SU-DHL-6 (cell line): Measurements from ENCODE around the gene VTI1A.

Source experiments
- H2AFZ ChIP-seq: fragments of 200-600 bp; sonication (generic); 2 replicates; pipeline ENCODE4 v1.6.1; 2014; ENCODE audit warnings: low read depth, mild to moderate bottlenecking, moderate library complexity, mixed read lengths, antibody characterized with exemption, low read length; ENCODE audit not compliant: severe bottlenecking
- H3F3A ChIP-seq: fragments of 200-600 bp; shearing (Covaris generic); 2 replicates; pipeline ENCODE4 v1.6.0; 2016; ENCODE audit warnings: antibody characterized with exemption, mild to moderate bottlenecking; ENCODE audit not compliant: insufficient read depth
- H3K27ac ChIP-seq: fragments of 200-600 bp; sonication (generic); 2 replicates; pipeline ENCODE4 v1.5.1; 2016; ENCODE audit warnings: low read depth, mild to moderate bottlenecking, low read length, moderate library complexity, mixed read lengths
- H3K27me3 ChIP-seq: fragments of 200-600 bp; sonication (generic), shearing (Covaris generic); 2 replicates; pipeline ENCODE4 v1.6.0; 2014; ENCODE audit warnings: mild to moderate bottlenecking, low read length
- H3K36me3 ChIP-seq: fragments of 200-600 bp; sonication (generic); 2 replicates; pipeline ENCODE4 v1.6.1; 2014; ENCODE audit warnings: mild to moderate bottlenecking, low read length, mixed read lengths
- H3K4me2 ChIP-seq: fragments of 300-600, 200-600 bp; shearing (Covaris generic), sonication (generic); 2 replicates; pipeline ENCODE4 v1.6.0; 2014; ENCODE audit warnings: low read length, low read depth, mild to moderate bottlenecking; ENCODE audit not compliant: poor library complexity, severe bottlenecking
- H3K4me3 ChIP-seq: fragments of 200-600 bp; sonication (generic); 2 replicates; pipeline ENCODE4 v1.5.1; 2014; ENCODE audit warnings: antibody characterized with exemption, low read length, mild to moderate bottlenecking, mixed read lengths; ENCODE audit not compliant: insufficient read depth, poor library complexity, severe bottlenecking
- H3K79me2 ChIP-seq: fragments of 200-600 bp; sonication (generic); 2 replicates; pipeline ENCODE4 v1.6.1; 2014; ENCODE audit warnings: mild to moderate bottlenecking, low read length, moderate library complexity; ENCODE audit not compliant: insufficient read depth
- H3K9ac ChIP-seq: fragments of 200-600 bp; sonication (generic); 2 replicates; pipeline ENCODE4 v1.7.0; 2014; ENCODE audit warnings: mild to moderate bottlenecking, low read length
- H3K9me2 ChIP-seq: fragments of 200-600 bp; sonication (generic); replicated peaks from 2 replicates; pipeline ENCODE4 v1.6.1; 2014; ENCODE audit warnings: low read length; ENCODE audit not compliant: insufficient read depth
- H3K9me3 ChIP-seq: fragments of 200-600 bp; sonication (generic); 2 replicates; pipeline ENCODE4 v1.6.1; 2014; ENCODE audit warnings: low read length, mixed read lengths; ENCODE audit not compliant: insufficient read depth
- H4K20me1 ChIP-seq: fragments of 200-600 bp; sonication (generic); 2 replicates; pipeline ENCODE4 v1.6.1; 2014; ENCODE audit warnings: low read depth, mild to moderate bottlenecking, antibody characterized with exemption, low read length, moderate library complexity, mixed read lengths
- EZH2phosphoT487 ChIP-seq: fragments of 200-600 bp; sonication (generic), shearing (Covaris generic); conservative IDR thresholded peaks from 2 replicates; pipeline ENCODE4 v1.6.1; 2018; ENCODE audit warnings: mild to moderate bottlenecking, antibody characterized with exemption, low read length, moderate library complexity, mixed read lengths
- TF ChIP-seq, protein P1 (sequence below): fragments of 200-600 bp; sonication (generic); IDR thresholded peaks from one replicate; pipeline ENCODE4 v1.5.1; 2017; ENCODE audit warnings: antibody characterized with exemption, mild to moderate bottlenecking, low read length, moderate library complexity; ENCODE audit not compliant: insufficient read depth, poor library complexity, severe bottlenecking

VTI1A gene

DNA sequence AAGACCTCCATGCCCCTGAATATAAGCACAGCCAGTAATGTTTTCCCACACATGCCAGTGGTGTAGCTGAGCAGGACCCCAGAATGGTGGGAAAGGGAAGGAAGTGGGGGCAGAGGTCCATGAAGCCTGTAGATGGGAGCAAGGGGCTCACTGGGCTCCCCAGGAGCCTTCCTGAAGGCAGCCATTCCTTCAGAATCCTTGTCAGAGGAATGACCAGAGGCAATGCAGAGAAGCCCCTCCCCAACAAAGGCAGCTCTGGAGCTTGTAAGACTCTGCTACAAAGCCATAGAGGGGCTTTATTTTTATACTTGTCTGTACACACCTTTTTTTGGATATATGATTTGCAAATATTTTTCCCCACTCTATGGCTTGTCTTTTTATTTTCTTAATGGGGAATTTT lies 338.1 kb downstream of the VTI1A start:
- H3K27me3 ChIP-seq, result no peaks in the 10 kb centered on the region
- H3K27ac ChIP-seq, result no peak overlapping the region
- H3K79me2 ChIP-seq, result no peaks in the 10 kb centered on the region
- H3K9me2 ChIP-seq, result no peaks in the 10 kb centered on the region
- H3K9me3 ChIP-seq, result no peaks in the 10 kb centered on the region
- TF ChIP-seq EZH2phosphoT487, result no peak
- TF ChIP-seq, protein P1, sequence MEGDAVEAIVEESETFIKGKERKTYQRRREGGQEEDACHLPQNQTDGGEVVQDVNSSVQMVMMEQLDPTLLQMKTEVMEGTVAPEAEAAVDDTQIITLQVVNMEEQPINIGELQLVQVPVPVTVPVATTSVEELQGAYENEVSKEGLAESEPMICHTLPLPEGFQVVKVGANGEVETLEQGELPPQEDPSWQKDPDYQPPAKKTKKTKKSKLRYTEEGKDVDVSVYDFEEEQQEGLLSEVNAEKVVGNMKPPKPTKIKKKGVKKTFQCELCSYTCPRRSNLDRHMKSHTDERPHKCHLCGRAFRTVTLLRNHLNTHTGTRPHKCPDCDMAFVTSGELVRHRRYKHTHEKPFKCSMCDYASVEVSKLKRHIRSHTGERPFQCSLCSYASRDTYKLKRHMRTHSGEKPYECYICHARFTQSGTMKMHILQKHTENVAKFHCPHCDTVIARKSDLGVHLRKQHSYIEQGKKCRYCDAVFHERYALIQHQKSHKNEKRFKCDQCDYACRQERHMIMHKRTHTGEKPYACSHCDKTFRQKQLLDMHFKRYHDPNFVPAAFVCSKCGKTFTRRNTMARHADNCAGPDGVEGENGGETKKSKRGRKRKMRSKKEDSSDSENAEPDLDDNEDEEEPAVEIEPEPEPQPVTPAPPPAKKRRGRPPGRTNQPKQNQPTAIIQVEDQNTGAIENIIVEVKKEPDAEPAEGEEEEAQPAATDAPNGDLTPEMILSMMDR, result no peak
- H3K4me3 ChIP-seq, result no peak overlapping the region
- H4K20me1 ChIP-seq, result no peaks in the 10 kb centered on the region
- no peak overlapping the region for H3K9ac ChIP-seq
- H2AFZ ChIP-seq, result no peak overlapping the region
- H3K36me3 ChIP-seq, result no peaks in the 10 kb centered on the region
- no peak overlapping the region for H3K4me2 ChIP-seq
- no peaks in the 10 kb centered on the region for H3F3A ChIP-seq

DNA sequence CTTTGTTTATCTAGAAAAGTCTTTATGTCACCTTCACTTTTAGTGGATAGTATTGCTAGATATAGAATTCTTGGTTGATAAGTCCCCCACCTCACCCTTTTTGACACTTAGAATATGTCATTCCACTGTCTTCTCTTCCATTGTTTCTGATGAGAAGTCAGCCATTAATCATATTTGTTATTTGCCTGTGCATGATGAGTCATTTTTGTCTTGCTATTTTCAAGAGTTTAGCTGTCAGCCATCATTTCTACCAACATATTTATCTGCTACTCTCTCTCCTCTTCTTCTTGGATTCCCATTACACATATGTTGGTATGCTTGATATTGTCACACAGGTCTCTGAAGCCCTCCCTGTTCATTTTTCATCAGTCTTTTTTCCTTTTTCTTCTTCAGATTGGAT lies 342.2 kb downstream of the VTI1A start:
- Histone ChIP-seq H3K27me3 (no peaks in the 10 kb centered on the region), H3F3A (no peaks in the 10 kb centered on the region), H3K36me3 (no peaks in the 10 kb centered on the region), H2AFZ (no peak overlapping the region), H4K20me1 (no peaks in the 10 kb centered on the region), H3K4me3 (no peak overlapping the region), H3K9me2 (no peaks in the 10 kb centered on the region), H3K27ac (no peak overlapping the region), H3K9me3 (no peaks in the 10 kb centered on the region), H3K9ac (no peak overlapping the region), H3K79me2 (no peaks in the 10 kb centered on the region), H3K4me2 (no peak overlapping the region)
- no peak for TF ChIP-seq EZH2phosphoT487
- TF ChIP-seq, protein P1, result no peak

DNA sequence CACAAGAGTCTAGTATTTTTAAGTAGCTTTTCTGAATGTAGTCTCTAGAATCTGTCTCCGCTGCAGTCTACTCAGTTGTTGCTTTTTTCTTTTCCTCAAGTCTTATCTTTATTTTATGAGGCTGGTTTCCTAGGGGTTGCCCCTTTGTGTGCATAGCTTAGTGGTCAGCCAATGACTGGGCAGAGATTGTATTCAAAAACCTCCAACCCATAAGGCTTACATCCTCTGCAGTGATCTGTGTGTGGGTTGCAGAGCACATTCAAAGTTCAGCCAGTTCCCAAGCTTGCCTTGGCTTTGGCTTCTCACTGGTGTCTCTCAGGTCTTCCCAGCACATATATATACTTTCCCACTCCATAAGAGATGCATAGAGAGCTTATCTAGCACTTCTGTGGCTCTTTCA lies 343.0 kb downstream of the VTI1A start:
- Histone ChIP-seq H3K4me2 (no peak overlapping the region), H3K27me3 (no peaks in the 10 kb centered on the region), H3K79me2 (no peaks in the 10 kb centered on the region), H3K9me3 (no peaks in the 10 kb centered on the region), H3K27ac (no peak overlapping the region), H3F3A (no peaks in the 10 kb centered on the region), H3K9ac (no peak overlapping the region), H3K4me3 (no peak overlapping the region), H2AFZ (no peak overlapping the region), H4K20me1 (no peaks in the 10 kb centered on the region), H3K36me3 (no peaks in the 10 kb centered on the region), H3K9me2 (no peaks in the 10 kb centered on the region)
- TF ChIP-seq, protein P1, result no peak
- TF ChIP-seq EZH2phosphoT487, result no peak

DNA sequence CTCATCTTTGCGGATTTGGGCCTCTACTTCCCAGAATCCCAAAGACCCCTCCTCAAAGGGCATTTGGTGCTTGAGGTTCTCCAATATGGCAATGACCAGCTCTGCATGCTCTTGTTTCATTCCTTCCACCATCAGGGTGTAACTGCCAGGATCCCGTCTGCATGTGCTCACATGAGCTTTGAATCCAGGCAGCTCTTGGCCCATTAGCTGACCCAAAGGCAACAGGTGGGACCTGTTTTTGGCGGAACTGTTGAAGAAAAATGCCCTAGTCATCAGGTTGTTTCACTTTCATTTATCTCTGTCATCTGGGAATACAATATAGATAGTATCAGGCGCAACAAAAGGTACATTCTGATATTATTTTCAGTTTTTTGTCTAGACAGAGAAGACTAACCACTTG lies 343.9 kb downstream of the VTI1A start:
- Histone ChIP-seq H3K9me2 (no peaks in the 10 kb centered on the region), H2AFZ (no peak overlapping the region), H3K9me3 (no peaks in the 10 kb centered on the region), H3K27ac (no peak overlapping the region), H3K36me3 (no peaks in the 10 kb centered on the region), H3K27me3 (no peaks in the 10 kb centered on the region), H3K9ac (no peak overlapping the region), H3K4me3 (no peak overlapping the region), H3F3A (no peaks in the 10 kb centered on the region), H4K20me1 (no peaks in the 10 kb centered on the region), H3K4me2 (no peak overlapping the region), H3K79me2 (no peaks in the 10 kb centered on the region)
- no peak for TF ChIP-seq EZH2phosphoT487
- TF ChIP-seq, protein P1, result no peak
